GM12875 (cell line): ENCODE data around the gene CDCA8.
"Not testable (repeated sequence)": the region's sequence is repeated elsewhere in the genome, so short reads cannot be mapped to it uniquely, and the experiment has no call there.

Source experiments
- H3K4me3 ChIP-seq: one replicate; pipeline ENCODE4 v1.5.1; 2011; ENCODE audit warnings: low read depth, low read length, control low read depth
- CTCF ChIP-seq: IDR thresholded peaks from 2 replicates; pipeline ENCODE4 v1.5.1; 2011; ENCODE audit warnings: low read depth, mild to moderate bottlenecking, control low read depth, inconsistent platforms, low read length, moderate library complexity, borderline replicate concordance; ENCODE audit not compliant: insufficient read depth

Gene CDCA8

GRCh38 chr1:37732111-37732780, 39.9 kb downstream of the CDCA8 start:
- no peak overlapping the region for H3K4me3 ChIP-seq
- no peak for TF ChIP-seq CTCF

GRCh38 chr1:37734629-37735591, 42.6 kb downstream of the CDCA8 start:
- H3K4me3 ChIP-seq, result no peak overlapping the region
- TF ChIP-seq CTCF, result no peak

GRCh38 chr1:37737975-37738374, 45.7 kb downstream of the CDCA8 start:
- not testable (repeated sequence) for H3K4me3 ChIP-seq

- H3K4me3 ChIP-seq, result not testable (repeated sequence)
Observed at GRCh38 chr1:37738619-37739018, 46.3 kb downstream of the CDCA8 start.

GRCh38 chr1:37739222-37739621, 46.9 kb downstream of the CDCA8 start:
- H3K4me3 ChIP-seq, result no peak overlapping the region
- TF ChIP-seq CTCF, result no peak

- no peak overlapping the region for H3K4me3 ChIP-seq
- no peak for TF ChIP-seq CTCF
Observed at GRCh38 chr1:37741130-37741529, 48.8 kb downstream of the CDCA8 start.

GRCh38 chr1:37741662-37742061, 49.3 kb downstream of the CDCA8 start:
- H3K4me3 ChIP-seq, result no peak overlapping the region
- TF ChIP-seq CTCF, result no peak

- H3K4me3 ChIP-seq, result no peak overlapping the region
- no peak for TF ChIP-seq CTCF
Observed at GRCh38 chr1:37746806-37747205, 54.5 kb downstream of the CDCA8 start.
